HEK293 (cell line): ENCODE measurements around the gene TSPAN10.
A peak's percentile ranks its signal among the peaks of the same experiment; 100 is the strongest.

Experiments
- CTCF ChIA-PET: fragments of 350-600 bp; formaldehyde crosslinking; extraction: SDS; loops from one replicate; lab custom pipeline; 2021; ENCODE audit warnings: antibody characterized with exemption; lab: Yijun Ruan, JAX
- POLR2A ChIA-PET: fragments of 300-600 bp; formaldehyde crosslinking; extraction: SDS; loops from one replicate; lab custom pipeline; 2020; ENCODE audit warnings: antibody characterized with exemption, inconsistent platforms; lab: Yijun Ruan, JAX
- H3K27ac ChIP-seq: fragments of 200-500 bp; sonication (Bioruptor generic); 2 replicates; pipeline ENCODE4 v1.5.1; 2014; ENCODE audit warnings: low read depth, low read length, control low read depth, inconsistent platforms; ENCODE audit errors: extremely low read depth
- H3K36me3 ChIP-seq, 2 experiments: fragments of 200-500 bp in 1 of 2; sonication (Bioruptor generic) in 1 of 2; 1 replicate in 1 of 2; 2 replicates in 1 of 2; pipeline ENCODE4 v1.5.1; 2014 to 2017; ENCODE audit warnings: inconsistent platforms in 2 of 2, low read length in 2 of 2; ENCODE audit not compliant: control insufficient read depth in 2 of 2, insufficient read depth in 1 of 2
- H3K4me1 ChIP-seq: fragments of 200-500 bp; sonication (Bioruptor generic); 2 replicates; pipeline ENCODE4 v1.5.1; 2014; ENCODE audit warnings: mild to moderate bottlenecking, low read length, inconsistent platforms; ENCODE audit not compliant: control insufficient read depth, insufficient read depth
- H3K4me3 ChIP-seq: 2 replicates; pipeline ENCODE4 v1.5.1; 2011; ENCODE audit warnings: low read depth, mild to moderate bottlenecking, control low read depth, low read length, moderate library complexity
- H3K9me3 ChIP-seq: fragments of 200-500 bp; sonication (Bioruptor generic); 2 replicates; pipeline ENCODE4 v1.5.1; 2014; ENCODE audit warnings: low read depth, low read length, inconsistent platforms; ENCODE audit not compliant: control insufficient read depth, insufficient read depth
- GLIS1 ChIP-seq: fragments of 450-650 bp; formaldehyde crosslinking; IDR thresholded peaks from 2 replicates; pipeline ENCODE4 v1.5.1; 2016; ENCODE audit warnings: missing biosample characterization, missing genetic modification characterization
- SCRT2 ChIP-seq: fragments of 450-650 bp; formaldehyde crosslinking; IDR thresholded peaks from 2 replicates; pipeline ENCODE4 v1.5.1; 2016; ENCODE audit warnings: missing biosample characterization, missing genetic modification characterization
- TCF7L2 ChIP-seq: IDR thresholded peaks from 2 replicates; pipeline ENCODE4 v1.6.1; 2011; ENCODE audit warnings: low read depth, mild to moderate bottlenecking, inconsistent platforms, low read length, moderate library complexity, borderline replicate concordance
- WT1 ChIP-seq: fragments of 450-650 bp; formaldehyde crosslinking; IDR thresholded peaks from 2 replicates; pipeline ENCODE4 v1.5.1; 2016; ENCODE audit warnings: missing biosample characterization, missing genetic modification characterization
- ZNF121 ChIP-seq: fragments of 450-650 bp; formaldehyde crosslinking; IDR thresholded peaks from 2 replicates; pipeline ENCODE4 v1.5.1; 2016; ENCODE audit warnings: missing biosample characterization, missing genetic modification characterization
- ZNF221 ChIP-seq: fragments of 450-650 bp; formaldehyde crosslinking; IDR thresholded peaks from 2 replicates; pipeline ENCODE4 v1.5.1; 2017; ENCODE audit warnings: missing biosample characterization, missing genetic modification characterization, borderline replicate concordance
- ZNF223 ChIP-seq: fragments of 450-650 bp; formaldehyde crosslinking; IDR thresholded peaks from 2 replicates; pipeline ENCODE4 v1.5.1; 2016; ENCODE audit warnings: missing biosample characterization, missing genetic modification characterization
- ZNF24 ChIP-seq: fragments of 450-650 bp; formaldehyde crosslinking; IDR thresholded peaks from 2 replicates; pipeline ENCODE4 v1.5.1; 2016; ENCODE audit warnings: missing biosample characterization, missing genetic modification characterization
- ZNF354C ChIP-seq: fragments of 450-650 bp; formaldehyde crosslinking; IDR thresholded peaks from 2 replicates; pipeline ENCODE4 v1.5.1; 2016; ENCODE audit warnings: missing biosample characterization, missing genetic modification characterization, low read depth, borderline replicate concordance
- ZNF404 ChIP-seq: fragments of 450-650 bp; formaldehyde crosslinking; IDR thresholded peaks from 2 replicates; pipeline ENCODE4 v1.5.1; 2017; ENCODE audit warnings: missing biosample characterization, missing genetic modification characterization
- ZNF473 ChIP-seq: fragments of 450-650 bp; formaldehyde crosslinking; IDR thresholded peaks from 2 replicates; pipeline ENCODE4 v1.5.1; 2017; ENCODE audit warnings: missing biosample characterization, missing genetic modification characterization
- ZNF555 ChIP-seq: fragments of 450-650 bp; formaldehyde crosslinking; conservative IDR thresholded peaks from 2 replicates; pipeline ENCODE4 v1.5.1; 2017; ENCODE audit warnings: missing biosample characterization, mild to moderate bottlenecking, missing genetic modification characterization, inconsistent platforms
- ZNF623 ChIP-seq: fragments of 450-650 bp; formaldehyde crosslinking; IDR thresholded peaks from 2 replicates; pipeline ENCODE4 v1.5.1; 2016; ENCODE audit warnings: missing biosample characterization, missing genetic modification characterization
- ZNF777 ChIP-seq: fragments of 450-650 bp; formaldehyde crosslinking; IDR thresholded peaks from 2 replicates; pipeline ENCODE4 v1.5.1; 2017; ENCODE audit warnings: missing biosample characterization, missing genetic modification characterization, borderline replicate concordance
- ZNF785 ChIP-seq: fragments of 450-650 bp; formaldehyde crosslinking; IDR thresholded peaks from 2 replicates; pipeline ENCODE4 v1.5.1; 2016; ENCODE audit warnings: missing biosample characterization, missing genetic modification characterization
- ZSCAN16 ChIP-seq: fragments of 450-650 bp; formaldehyde crosslinking; IDR thresholded peaks from 2 replicates; pipeline ENCODE4 v1.5.1; 2016; ENCODE audit warnings: missing biosample characterization, missing genetic modification characterization
- TF ChIP-seq, protein P1 (sequence below): fragments of 450-650 bp; formaldehyde crosslinking; IDR thresholded peaks from 2 replicates; pipeline ENCODE4 v1.5.1; 2017; ENCODE audit warnings: missing biosample characterization, missing genetic modification characterization
- TF ChIP-seq, protein P2 (sequence below): fragments of 450-650 bp; IDR thresholded peaks from 2 replicates; pipeline ENCODE4 v1.5.1; 2018; ENCODE audit warnings: missing biosample characterization, mild to moderate bottlenecking, missing genetic modification characterization
- TF ChIP-seq, protein P3 (sequence below): fragments of 450-650 bp; formaldehyde crosslinking; IDR thresholded peaks from 2 replicates; pipeline ENCODE4 v1.5.1; 2016; ENCODE audit warnings: missing biosample characterization, missing genetic modification characterization
- TF ChIP-seq, protein P4 (sequence below): fragments of 450-650 bp; formaldehyde crosslinking; IDR thresholded peaks from 2 replicates; pipeline ENCODE4 v1.5.1; 2016; ENCODE audit warnings: missing biosample characterization, missing genetic modification characterization
- TF ChIP-seq, protein P5 (sequence below): fragments of 450-650 bp; formaldehyde crosslinking; IDR thresholded peaks from 2 replicates; pipeline ENCODE4 v1.5.1; 2016; ENCODE audit warnings: missing biosample characterization, missing genetic modification characterization

TSPAN10 gene

DNA sequence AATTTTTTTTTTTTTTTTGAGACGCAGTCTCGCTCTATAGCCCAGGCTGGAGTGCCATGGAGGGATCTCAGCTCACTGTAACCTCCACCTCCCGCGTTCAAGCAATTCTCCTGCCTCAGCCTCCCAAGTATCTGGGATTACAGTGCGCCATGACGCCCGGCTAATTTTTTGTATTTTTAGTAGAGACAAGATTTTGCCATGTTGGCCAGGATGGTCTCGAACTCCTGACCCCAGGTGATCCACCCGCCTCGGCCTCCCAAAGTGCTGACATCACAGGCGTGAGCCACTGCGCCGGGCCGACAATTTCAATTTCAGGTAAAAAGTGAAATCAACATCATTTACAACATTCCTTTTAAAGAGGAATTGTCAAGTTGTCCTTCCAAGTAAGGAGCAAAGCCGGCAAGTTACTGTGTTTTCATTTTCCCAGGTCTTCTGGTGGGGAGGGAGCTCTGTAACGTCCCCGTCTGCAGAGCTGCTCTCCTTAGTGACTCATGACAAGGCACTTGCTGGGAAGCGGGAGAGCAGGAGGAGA is 957 bp upstream of the TSPAN10 start (continued):
- TF ChIP-seq, protein P1, sequence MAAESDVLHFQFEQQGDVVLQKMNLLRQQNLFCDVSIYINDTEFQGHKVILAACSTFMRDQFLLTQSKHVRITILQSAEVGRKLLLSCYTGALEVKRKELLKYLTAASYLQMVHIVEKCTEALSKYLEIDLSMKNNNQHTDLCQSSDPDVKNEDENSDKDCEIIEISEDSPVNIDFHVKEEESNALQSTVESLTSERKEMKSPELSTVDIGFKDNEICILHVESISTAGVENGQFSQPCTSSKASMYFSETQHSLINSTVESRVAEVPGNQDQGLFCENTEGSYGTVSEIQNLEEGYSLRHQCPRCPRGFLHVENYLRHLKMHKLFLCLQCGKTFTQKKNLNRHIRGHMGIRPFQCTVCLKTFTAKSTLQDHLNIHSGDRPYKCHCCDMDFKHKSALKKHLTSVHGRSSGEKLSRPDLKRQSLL (tag by site-specific recombination): no peak
- TF ChIP-seq, all 188 proteins: peak for 6

DNA sequence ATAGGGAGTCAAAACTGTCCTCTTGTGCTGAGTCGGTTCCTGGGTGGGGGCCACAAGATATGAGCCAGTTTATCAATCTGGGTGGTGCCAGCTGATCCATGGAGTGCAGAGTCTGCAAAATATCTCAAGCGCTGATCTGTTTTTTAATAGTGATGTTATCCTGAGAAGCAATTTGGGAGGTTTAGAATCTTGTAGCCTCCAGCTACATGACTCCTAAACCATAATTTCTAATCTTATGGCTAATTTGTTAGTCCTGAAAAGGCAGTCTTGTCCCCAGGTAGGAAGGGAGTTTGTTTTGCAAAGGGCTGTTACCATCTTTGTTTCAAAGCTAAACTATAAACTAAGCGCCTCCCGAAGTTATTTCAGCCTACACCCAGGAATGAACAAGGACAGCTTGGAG is 1.7 kb downstream of the TSPAN10 start:
- Histone ChIP-seq H3K4me1 (peaks cover 9% of the 10 kb centered on the region; the same call in 1 of the 2 replicates), H3K9me3 (no peaks in the 10 kb centered on the region), H3K4me3 (no peak overlapping the region), H3K36me3 (peaks cover 0 to 6% of the 10 kb centered on the region in 2 experiments; a peak in 1 of 3 replicates), H3K27ac (no peak overlapping the region)
- CTCF ChIA-PET: no interaction called here
- POLR2A ChIA-PET: no interaction called here
- TF ChIP-seq WT1 (tag by site-specific recombination): peak; percentile 89
- TF ChIP-seq ZNF221 (tag by site-specific recombination): no peak
- TF ChIP-seq ZNF555 (tag by site-specific recombination): no peak
- no peak for TF ChIP-seq SCRT2 (tag by site-specific recombination)
- TF ChIP-seq, protein P2, sequence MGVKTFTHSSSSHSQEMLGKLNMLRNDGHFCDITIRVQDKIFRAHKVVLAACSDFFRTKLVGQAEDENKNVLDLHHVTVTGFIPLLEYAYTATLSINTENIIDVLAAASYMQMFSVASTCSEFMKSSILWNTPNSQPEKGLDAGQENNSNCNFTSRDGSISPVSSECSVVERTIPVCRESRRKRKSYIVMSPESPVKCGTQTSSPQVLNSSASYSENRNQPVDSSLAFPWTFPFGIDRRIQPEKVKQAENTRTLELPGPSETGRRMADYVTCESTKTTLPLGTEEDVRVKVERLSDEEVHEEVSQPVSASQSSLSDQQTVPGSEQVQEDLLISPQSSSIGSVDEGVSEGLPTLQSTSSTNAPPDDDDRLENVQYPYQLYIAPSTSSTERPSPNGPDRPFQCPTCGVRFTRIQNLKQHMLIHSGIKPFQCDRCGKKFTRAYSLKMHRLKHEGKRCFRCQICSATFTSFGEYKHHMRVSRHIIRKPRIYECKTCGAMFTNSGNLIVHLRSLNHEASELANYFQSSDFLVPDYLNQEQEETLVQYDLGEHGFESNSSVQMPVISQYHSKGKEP (tag by site-specific recombination): no peak
- no peak for TF ChIP-seq ZNF24 (tag by site-specific recombination)
- TF ChIP-seq, protein P3, sequence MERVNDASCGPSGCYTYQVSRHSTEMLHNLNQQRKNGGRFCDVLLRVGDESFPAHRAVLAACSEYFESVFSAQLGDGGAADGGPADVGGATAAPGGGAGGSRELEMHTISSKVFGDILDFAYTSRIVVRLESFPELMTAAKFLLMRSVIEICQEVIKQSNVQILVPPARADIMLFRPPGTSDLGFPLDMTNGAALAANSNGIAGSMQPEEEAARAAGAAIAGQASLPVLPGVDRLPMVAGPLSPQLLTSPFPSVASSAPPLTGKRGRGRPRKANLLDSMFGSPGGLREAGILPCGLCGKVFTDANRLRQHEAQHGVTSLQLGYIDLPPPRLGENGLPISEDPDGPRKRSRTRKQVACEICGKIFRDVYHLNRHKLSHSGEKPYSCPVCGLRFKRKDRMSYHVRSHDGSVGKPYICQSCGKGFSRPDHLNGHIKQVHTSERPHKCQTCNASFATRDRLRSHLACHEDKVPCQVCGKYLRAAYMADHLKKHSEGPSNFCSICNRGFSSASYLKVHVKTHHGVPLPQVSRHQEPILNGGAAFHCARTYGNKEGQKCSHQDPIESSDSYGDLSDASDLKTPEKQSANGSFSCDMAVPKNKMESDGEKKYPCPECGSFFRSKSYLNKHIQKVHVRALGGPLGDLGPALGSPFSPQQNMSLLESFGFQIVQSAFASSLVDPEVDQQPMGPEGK (tag by site-specific recombination): no peak

DNA sequence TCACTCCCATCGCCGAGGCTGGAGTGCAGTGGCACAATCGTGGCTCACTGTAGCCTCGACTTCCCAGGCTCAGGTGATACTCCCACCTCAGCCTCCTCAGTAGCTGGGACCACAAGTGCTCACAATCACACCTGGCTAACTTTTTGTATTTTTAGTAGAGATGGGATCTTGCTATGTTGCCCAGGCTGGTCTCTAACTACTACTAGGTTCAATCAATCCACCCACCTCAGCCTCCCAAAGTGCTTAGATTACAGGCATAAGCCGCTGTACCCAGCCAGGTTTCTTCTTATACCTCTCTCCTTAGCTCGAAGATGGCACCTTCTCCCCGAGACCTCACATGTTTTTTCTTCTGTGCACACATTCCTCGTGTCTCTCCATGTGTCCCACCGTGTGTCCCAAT is 3.0 kb downstream of the TSPAN10 start:
- TF ChIP-seq, protein P4, sequence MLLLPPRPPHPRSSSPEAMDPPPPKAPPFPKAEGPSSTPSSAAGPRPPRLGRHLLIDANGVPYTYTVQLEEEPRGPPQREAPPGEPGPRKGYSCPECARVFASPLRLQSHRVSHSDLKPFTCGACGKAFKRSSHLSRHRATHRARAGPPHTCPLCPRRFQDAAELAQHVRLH (tag by site-specific recombination): no peak
- peak; percentile 78 for TF ChIP-seq ZNF121
- POLR2A ChIA-PET: interaction anchor here (0.6 kb wide), 2 partner anchors 23 to 417 kb away, joined by 3 read pairs; partner anchors contain the start of gene CEP131
- Histone ChIP-seq H3K9me3 (no peaks in the 10 kb centered on the region), H3K4me3 (no peak overlapping the region), H3K4me1 (peaks cover 9% of the 10 kb centered on the region; the same call in 1 of the 2 replicates), H3K36me3 (no peaks in the 10 kb centered on the region; a peak in 1 of 3 replicates), H3K27ac (no peak overlapping the region)
- CTCF ChIA-PET: no interaction called here

DNA sequence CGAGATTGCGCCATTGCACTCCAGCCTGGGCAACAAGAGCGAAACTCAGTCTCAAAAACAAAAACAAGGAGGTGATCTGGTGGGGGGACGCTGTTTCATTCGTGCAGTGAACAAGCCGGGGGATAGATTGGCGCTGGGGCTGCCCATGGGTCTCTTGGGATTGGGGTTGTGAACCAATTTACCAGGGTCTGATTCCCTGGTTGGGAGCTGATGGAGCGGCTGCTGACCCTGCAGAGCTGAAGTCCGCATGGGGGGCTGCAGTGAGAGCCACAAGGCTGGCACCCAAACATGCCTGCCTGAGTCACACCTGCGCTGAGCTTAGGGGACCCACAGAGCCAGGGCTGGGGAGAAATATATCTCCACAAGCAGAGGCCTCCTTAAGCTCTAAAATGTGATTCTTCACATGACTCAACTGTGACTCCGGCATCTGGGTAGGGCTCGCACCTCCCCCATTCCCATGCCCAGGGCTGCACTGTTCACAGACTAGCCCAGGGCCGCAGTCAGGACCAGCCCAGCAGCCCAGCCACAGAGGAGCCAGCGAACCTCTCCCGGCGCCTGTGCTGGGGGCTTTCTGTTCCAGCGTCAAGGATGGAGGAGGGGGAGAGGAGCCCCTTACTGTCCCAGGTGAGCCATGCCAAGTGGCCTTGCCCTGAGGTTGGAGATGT is 5.0 kb downstream of the TSPAN10 start:
- no peak overlapping the region for H3K4me3 ChIP-seq
- H3K4me1 ChIP-seq: 0 out of 2 replicates have a peak, but pooled peaks cover 3% of the 10 kb centered on the region
- ChIA-PET POLR2A (no interaction called here), CTCF (no interaction called here)
- no peaks in the 10 kb centered on the region for H3K9me3 ChIP-seq
- H3K27ac ChIP-seq: no peak overlapping the region
- H3K36me3 ChIP-seq: peaks cover 0 to 6% of the 10 kb centered on the region in 2 experiments; a peak in 1 of 3 replicates
- TF ChIP-seq ZNF785 (no peak), ZNF404 (tag by site-specific recombination) (no peak), ZNF223 (tag by site-specific recombination) (no peak), TCF7L2 (no peak), ZNF473 (tag by site-specific recombination) (no peak), ZNF24 (tag by site-specific recombination) (no peak), ZSCAN16 (tag by site-specific recombination) (no peak), ZNF777 (no peak), GLIS1 (tag by site-specific recombination) (no peak), ZNF354C (no peak), ZNF623 (tag by site-specific recombination) (no peak)
- TF ChIP-seq, protein P5, sequence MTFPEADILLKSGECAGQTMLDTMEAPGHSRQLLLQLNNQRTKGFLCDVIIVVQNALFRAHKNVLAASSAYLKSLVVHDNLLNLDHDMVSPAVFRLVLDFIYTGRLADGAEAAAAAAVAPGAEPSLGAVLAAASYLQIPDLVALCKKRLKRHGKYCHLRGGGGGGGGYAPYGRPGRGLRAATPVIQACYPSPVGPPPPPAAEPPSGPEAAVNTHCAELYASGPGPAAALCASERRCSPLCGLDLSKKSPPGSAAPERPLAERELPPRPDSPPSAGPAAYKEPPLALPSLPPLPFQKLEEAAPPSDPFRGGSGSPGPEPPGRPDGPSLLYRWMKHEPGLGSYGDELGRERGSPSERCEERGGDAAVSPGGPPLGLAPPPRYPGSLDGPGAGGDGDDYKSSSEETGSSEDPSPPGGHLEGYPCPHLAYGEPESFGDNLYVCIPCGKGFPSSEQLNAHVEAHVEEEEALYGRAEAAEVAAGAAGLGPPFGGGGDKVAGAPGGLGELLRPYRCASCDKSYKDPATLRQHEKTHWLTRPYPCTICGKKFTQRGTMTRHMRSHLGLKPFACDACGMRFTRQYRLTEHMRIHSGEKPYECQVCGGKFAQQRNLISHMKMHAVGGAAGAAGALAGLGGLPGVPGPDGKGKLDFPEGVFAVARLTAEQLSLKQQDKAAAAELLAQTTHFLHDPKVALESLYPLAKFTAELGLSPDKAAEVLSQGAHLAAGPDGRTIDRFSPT (tag by site-specific recombination): no peak
